CD4-positive, alpha-beta memory T cell (primary cell): ENCODE measurements around the gene C2CD2. TPM values are rescaled to one million over a fixed set of nuclear protein-coding genes. Genes with fewer than 3 reads are reported as not detected.
A peak's percentile ranks its signal among the peaks of the same experiment; 100 is the strongest.

ENCODE experiments used
- CTCF ChIA-PET: fragments of 350-600 bp; sonication (Branson Sonifier 250); formaldehyde crosslinking; loops from one replicate; lab custom pipeline; 2021; ENCODE audit warnings: inconsistent platforms; ENCODE audit not compliant: partially characterized antibody; lab: Charles Lee
- POLR2A ChIA-PET: fragments of 350-600 bp; sonication (Branson Sonifier 250); formaldehyde crosslinking; loops from one replicate; lab custom pipeline; 2021; ENCODE audit not compliant: partially characterized antibody; lab: Charles Lee
- DNase-seq, 5 donors: peaks; one replicate each; pipeline versions ENCODE4 v3.0.0 to v3.0.0-alpha.2; 2020 to 2022; ENCODE audit warnings: mixed read lengths in 1 of 5
- H3K27ac ChIP-seq: one replicate; pipeline ENCODE4 v1.7.0; 2013; ENCODE audit warnings: low read depth, low read length
- H3K27me3 ChIP-seq: 2 replicates; pipeline ENCODE4 v1.7.0; 2013; ENCODE audit warnings: mild to moderate bottlenecking, low read length, moderate library complexity; ENCODE audit not compliant: insufficient read depth
- H3K36me3 ChIP-seq: 2 replicates; pipeline ENCODE4 v1.7.0; 2013; ENCODE audit warnings: mild to moderate bottlenecking, low read length, moderate library complexity; ENCODE audit not compliant: insufficient read depth
- H3K4me1 ChIP-seq: 2 replicates; pipeline ENCODE4 v1.7.0; 2013; ENCODE audit warnings: mild to moderate bottlenecking, low read length, moderate library complexity; ENCODE audit not compliant: insufficient read depth
- H3K4me3 ChIP-seq, 2 donors: one replicate each; pipeline ENCODE4 v1.7.0; 2013; ENCODE audit warnings: low read length in 2 of 2, mild to moderate bottlenecking in 1 of 2
- H3K9me3 ChIP-seq, 2 donors: one replicate each; pipeline ENCODE4 v1.7.0; 2013; ENCODE audit warnings: low read length in 2 of 2, control low read depth in 1 of 2; ENCODE audit not compliant: control insufficient read depth in 1 of 2
- H3K27ac Mint-ChIP-seq, 7 donors: one replicate each; pipeline ENCODE4 v1.8.0; 2020 to 2021; ENCODE audit warnings: mixed read lengths in 7 of 7, mild to moderate bottlenecking in 6 of 7, inconsistent platforms in 3 of 7, moderate library complexity in 3 of 7
- H3K27me3 Mint-ChIP-seq, 2 donors: one replicate each; pipeline ENCODE4 v1.8.0; 2020 to 2021; ENCODE audit warnings: mixed read lengths in 2 of 2
- H3K36me3 Mint-ChIP-seq, 2 donors: one replicate each; pipeline ENCODE4 v1.8.0; 2020 to 2021; ENCODE audit warnings: mixed read lengths in 2 of 2, inconsistent platforms in 1 of 2, mild to moderate bottlenecking in 1 of 2
- H3K4me1 Mint-ChIP-seq, 4 donors: one replicate each; pipeline ENCODE4 v1.8.0; 2020 to 2021; ENCODE audit warnings: mixed read lengths in 4 of 4, mild to moderate bottlenecking in 1 of 4
- H3K4me3 Mint-ChIP-seq, 8 donors: one replicate each; pipeline ENCODE4 v1.8.0; 2020 to 2021; ENCODE audit warnings: mixed read lengths in 8 of 8, mild to moderate bottlenecking in 7 of 8, moderate library complexity in 6 of 8, inconsistent platforms in 3 of 8
- H3K9me3 Mint-ChIP-seq, 8 donors: one replicate each; pipeline ENCODE4 v1.8.0; 2020 to 2021; ENCODE audit warnings: mixed read lengths in 8 of 8, mild to moderate bottlenecking in 5 of 8, inconsistent platforms in 3 of 8, moderate library complexity in 1 of 8
- intact Hi-C: fragments of 100-400 bp; cut with micrococcal nuclease; formaldehyde crosslinking; loops from one replicate; pipeline ENCODE4 v1.15.1; 2023
- polyA plus RNA-seq, 2 donors: library from polyadenylated mRNA; unstranded; fragments of 300-500 nt; fragmentation: Illumina TruSeq; gene quantifications; one replicate each; pipeline ENCODE4 v1.2.3, GENCODE V29; 2021
- total RNA-seq, 2 experiments: library from RNA; stranded (reverse); gene quantifications; one replicate each; pipeline ENCODE4 v1.2.3, GENCODE V29; 2021

C2CD2 gene
- total and polyA plus RNA-seq, 4 experiments from 2014 or later, result 1.9 to 11.0 (median 7.0) TPM

DNA sequence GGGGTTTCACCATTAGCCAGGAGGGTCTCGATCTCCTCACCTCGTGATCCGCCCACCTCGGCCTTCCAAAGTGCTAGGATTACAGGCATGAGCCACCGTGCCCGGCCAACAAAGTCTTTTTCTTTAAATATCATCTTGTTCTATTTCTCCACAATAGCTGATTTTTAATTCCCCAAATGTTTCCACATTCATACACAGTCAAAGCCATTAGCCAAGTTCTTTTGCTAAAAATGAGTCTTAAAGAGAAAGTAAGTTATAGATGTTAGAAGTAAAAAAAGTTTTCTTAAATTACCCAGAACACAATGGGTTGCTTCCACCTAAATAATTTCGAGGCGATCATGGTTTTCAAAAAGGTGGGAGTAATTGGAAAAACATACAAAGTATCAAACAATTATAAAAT is 30.6 kb downstream of the C2CD2 start:
- H3K4me1 ChIP-seq, result peaks cover 37% of the 10 kb centered on the region
- H3K4me3 ChIP-seq, result no peak overlapping the region
- no peaks in the 10 kb centered on the region for H3K9me3 Mint-ChIP-seq
- no peaks in the 10 kb centered on the region for H3K27me3 Mint-ChIP-seq
- no peak for DNase-seq
- peaks cover 27 to 46% (median 34%) of the 10 kb centered on the region in 4 donors for H3K4me1 Mint-ChIP-seq
- peaks cover 7 to 18% of the 10 kb centered on the region in 2 donors for H3K36me3 Mint-ChIP-seq
- no peaks in the 10 kb centered on the region for H3K9me3 ChIP-seq
- no peak overlapping the region for H3K27ac ChIP-seq
- no peaks in the 10 kb centered on the region for H3K36me3 ChIP-seq
- intact Hi-C loops, result no loop called here
- ChIA-PET CTCF (interaction anchor here (2.6 to 4.8 kb wide), 2 partner anchors 185 to 194 kb away, joined by 8 to 43 read pairs; no protein-coding TSS in a partner anchor), POLR2A (interaction anchor here (0.9 to 6.6 kb wide), 3 partner anchors 11 to 139 kb away, joined by 3 to 52 read pairs (median 3); partner anchors contain the start of gene PRDM15)
- H3K27me3 ChIP-seq, result no peaks in the 10 kb centered on the region
- peak overlapping the region in 5 of 8 donors; percentile 5 to 77 (median 58) for H3K4me3 Mint-ChIP-seq
- peak overlapping the region in 3 of 7 donors; percentile 44 to 72 (median 70) for H3K27ac Mint-ChIP-seq

- Histone ChIP-seq H3K27ac (no peak overlapping the region), H3K4me3 (no peak overlapping the region), H3K36me3 (peaks cover 7% of the 10 kb centered on the region), H3K4me1 (peaks cover 28% of the 10 kb centered on the region), H3K9me3 (no peaks in the 10 kb centered on the region), H3K27me3 (no peaks in the 10 kb centered on the region)
- H3K4me3 Mint-ChIP-seq, result no peak overlapping the region
- intact Hi-C loops, result no loop called here
- peaks cover 21 to 30% (median 26%) of the 10 kb centered on the region in 4 donors for H3K4me1 Mint-ChIP-seq
- DNase-seq, result no peak
- ChIA-PET POLR2A (interaction anchor here (1.2 kb wide), 1 partner anchor 142 kb away, joined by 3 read pairs; no protein-coding TSS in a partner anchor), CTCF (no interaction called here)
- H3K27ac Mint-ChIP-seq, result no peak overlapping the region
- H3K9me3 Mint-ChIP-seq, result no peaks in the 10 kb centered on the region
- no peaks in the 10 kb centered on the region for H3K27me3 Mint-ChIP-seq
- peaks cover 19 to 24% of the 10 kb centered on the region in 2 donors for H3K36me3 Mint-ChIP-seq
Measured at GRCh38 chr21:41921021-41921420, 32.8 kb downstream of the C2CD2 start.

DNA sequence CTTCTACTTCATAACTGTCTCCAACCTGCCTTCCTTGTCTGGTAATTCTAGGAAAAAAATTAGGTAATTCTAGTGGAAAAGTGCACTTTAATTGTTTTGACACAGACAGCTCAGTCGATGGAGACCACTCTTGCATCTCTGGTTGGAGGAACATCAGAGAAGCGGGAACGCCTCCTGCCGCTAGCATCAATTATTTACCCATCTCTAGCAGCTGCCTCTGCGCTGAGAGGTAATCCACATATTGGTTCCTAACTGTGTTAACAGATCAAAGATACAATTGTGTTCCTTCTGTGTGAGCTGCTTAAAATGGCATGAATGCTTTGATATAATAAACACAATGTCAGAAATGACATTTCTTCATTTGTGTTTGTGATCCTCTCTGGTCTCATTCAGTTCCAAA is 33.3 kb downstream of the C2CD2 start:
- H3K9me3 ChIP-seq, result no peaks in the 10 kb centered on the region
- Mint-ChIP-seq H3K27ac (no peak overlapping the region), H3K4me3 (no peak overlapping the region), H3K27me3 (no peaks in the 10 kb centered on the region), H3K9me3 (no peaks in the 10 kb centered on the region), H3K4me1 (peaks cover 17 to 25% (median 21%) of the 10 kb centered on the region in 4 donors), H3K36me3 (peaks cover 22 to 26% of the 10 kb centered on the region in 2 donors)
- H3K36me3 ChIP-seq, result peaks cover 7% of the 10 kb centered on the region
- H3K27me3 ChIP-seq, result no peaks in the 10 kb centered on the region
- no peak for DNase-seq
- H3K27ac ChIP-seq, result no peak overlapping the region
- ChIA-PET POLR2A (interaction anchor here (1.2 kb wide), 1 partner anchor 142 kb away, joined by 3 read pairs; no protein-coding TSS in a partner anchor), CTCF (interaction anchor here (0.8 kb wide), 1 partner anchor 41 kb away, joined by 3 read pairs; the partner anchor contains the start of gene PRDM15)
- peaks cover 22% of the 10 kb centered on the region for H3K4me1 ChIP-seq
- no peak overlapping the region for H3K4me3 ChIP-seq
- intact Hi-C loops, result no loop called here

GRCh38 chr21:41919666-41920398 is 34.0 kb downstream of the C2CD2 start:
- H3K9me3 ChIP-seq, result no peaks in the 10 kb centered on the region
- Mint-ChIP-seq H3K27ac (no peak overlapping the region), H3K4me1 (peaks cover 13 to 18% (median 16%) of the 10 kb centered on the region in 4 donors), H3K9me3 (no peaks in the 10 kb centered on the region), H3K27me3 (no peaks in the 10 kb centered on the region), H3K36me3 (peaks cover 26 to 28% of the 10 kb centered on the region in 2 donors), H3K4me3 (no peak overlapping the region)
- CTCF ChIA-PET, result interaction anchor here (0.8 kb wide), 1 partner anchor 40 kb away, joined by 3 read pairs; the partner anchor contains the start of gene PRDM15
- H3K4me1 ChIP-seq, result peaks cover 16% of the 10 kb centered on the region
- POLR2A ChIA-PET, result interaction anchor here (1.2 kb wide), 1 partner anchor 143 kb away, joined by 3 read pairs; no protein-coding TSS in a partner anchor
- no peak overlapping the region for H3K27ac ChIP-seq
- intact Hi-C loops, result no loop called here
- DNase-seq, result no peak
- H3K27me3 ChIP-seq, result no peaks in the 10 kb centered on the region
- peaks cover 7% of the 10 kb centered on the region for H3K36me3 ChIP-seq
- no peak overlapping the region for H3K4me3 ChIP-seq

DNA sequence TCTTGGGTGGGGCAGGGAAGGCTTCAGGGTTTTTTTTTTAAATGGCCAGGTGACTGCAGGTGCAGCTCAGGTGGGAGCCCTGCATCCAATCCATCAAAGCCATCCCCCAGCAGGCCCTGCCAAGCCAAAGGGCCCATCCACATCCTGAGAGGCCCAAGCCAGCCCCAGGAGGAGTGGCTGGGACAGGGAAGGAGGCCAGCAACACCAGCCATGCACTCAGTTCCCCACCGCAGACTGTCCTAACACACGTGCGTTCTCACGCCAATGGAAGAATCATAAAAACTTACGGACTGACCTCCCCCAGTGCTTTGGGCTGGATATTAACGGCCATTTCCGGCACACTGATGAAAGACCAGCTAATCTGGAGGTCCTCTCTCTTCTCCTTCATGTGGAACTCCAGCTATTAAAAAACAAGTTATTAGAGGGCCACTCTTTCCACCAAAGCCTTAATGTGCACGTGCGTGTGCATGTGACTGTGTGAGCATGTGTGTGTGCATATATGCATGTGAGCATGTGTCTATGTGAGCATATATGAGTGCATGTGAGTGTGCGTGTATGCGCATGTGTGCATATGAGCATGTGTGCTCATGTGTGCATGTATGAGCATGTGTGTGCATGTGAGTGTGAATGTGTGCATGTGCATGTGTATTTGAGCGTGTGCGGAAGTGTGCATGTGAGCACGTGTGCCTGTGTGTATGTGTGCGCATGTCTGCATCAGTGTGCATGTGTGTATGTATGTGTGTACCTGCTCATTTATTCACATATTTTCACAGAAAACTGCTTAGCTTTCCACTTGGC is 35.1 kb downstream of the C2CD2 start:
- no peak for DNase-seq

DNA sequence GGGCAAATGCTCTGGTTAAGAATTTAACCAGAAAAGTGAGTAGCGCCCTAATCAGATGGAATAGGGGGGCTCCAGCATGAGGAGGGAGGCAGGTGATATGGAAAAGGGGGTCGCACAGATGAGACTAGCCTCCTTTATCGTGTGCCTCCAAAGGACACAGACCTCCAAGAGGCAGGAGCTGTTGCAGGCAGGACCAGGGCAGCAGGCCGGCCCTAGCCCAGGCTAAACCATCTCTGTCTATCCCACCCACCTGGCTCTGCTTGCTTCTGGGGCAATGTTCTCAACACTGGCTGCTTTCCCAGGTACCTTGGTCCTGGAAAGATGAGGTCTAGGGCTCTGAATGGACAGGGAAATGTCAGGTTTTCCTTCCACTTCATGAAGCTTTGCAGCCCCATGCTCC is 36.3 kb downstream of the C2CD2 start:
- Mint-ChIP-seq H3K9me3 (no peaks in the 10 kb centered on the region), H3K4me3 (no peak overlapping the region), H3K27ac (no peak overlapping the region), H3K36me3 (peaks cover 33 to 36% of the 10 kb centered on the region in 2 donors), H3K27me3 (no peaks in the 10 kb centered on the region), H3K4me1 (peaks cover 0 to 2% (median 0%) of the 10 kb centered on the region in 4 donors)
- Histone ChIP-seq H3K9me3 (no peaks in the 10 kb centered on the region), H3K36me3 (peaks cover 7% of the 10 kb centered on the region), H3K27ac (no peak overlapping the region), H3K4me3 (no peak overlapping the region), H3K4me1 (no peaks in the 10 kb centered on the region), H3K27me3 (no peaks in the 10 kb centered on the region)
- POLR2A ChIA-PET, result no interaction called here
- no peak for DNase-seq
- CTCF ChIA-PET, result interaction anchor here (1.6 kb wide), 1 partner anchor 101 kb away, joined by 3 read pairs; no protein-coding TSS in a partner anchor
- intact Hi-C loops, result no loop called here

More for the DNA sequence above, 35.1 kb downstream of the C2CD2 start:
- Histone ChIP-seq H3K36me3 (peaks cover 7% of the 10 kb centered on the region), H3K4me1 (peaks cover 8% of the 10 kb centered on the region), H3K27me3 (no peaks in the 10 kb centered on the region), H3K9me3 (no peaks in the 10 kb centered on the region), H3K27ac (no peak overlapping the region), H3K4me3 (no peak overlapping the region)
- intact Hi-C loops, result no loop called here
- ChIA-PET POLR2A (no interaction called here), CTCF (interaction anchor here (1.6 kb wide), 1 partner anchor 102 kb away, joined by 3 read pairs; no protein-coding TSS in a partner anchor)
- Mint-ChIP-seq H3K27ac (no peak overlapping the region), H3K4me1 (peaks cover 6 to 8% (median 8%) of the 10 kb centered on the region in 4 donors), H3K4me3 (no peak overlapping the region), H3K27me3 (no peaks in the 10 kb centered on the region), H3K9me3 (no peaks in the 10 kb centered on the region), H3K36me3 (peaks cover 29 to 33% of the 10 kb centered on the region in 2 donors)
